K562 (cell line): ENCODE data around the gene FFAR1. TPM values are rescaled to one million over a fixed set of nuclear protein-coding genes. Genes with fewer than 3 reads are reported as not detected.

Source experiments
- HBP1 ChIP-seq: fragments of 450-650 bp; formaldehyde crosslinking; IDR thresholded peaks from 2 replicates; pipeline ENCODE4 v1.4.0; 2022; ENCODE audit warnings: missing genetic modification characterization
- NCOA1 ChIP-seq: fragments of 450-650 bp; IDR thresholded peaks from 2 replicates; pipeline ENCODE4 v1.6.1; 2016; ENCODE audit warnings: low read depth
- NFIC ChIP-seq: fragments of 450-650 bp; IDR thresholded peaks from 2 replicates; pipeline ENCODE4 v1.6.1; 2017; ENCODE audit warnings: mild to moderate bottlenecking, inconsistent platforms
- PHF20 ChIP-seq: fragments of 450-650 bp; IDR thresholded peaks from 2 replicates; pipeline ENCODE4 v1.6.1; 2018; ENCODE audit not compliant: partially characterized antibody
- POLR2G ChIP-seq: fragments of 200-400 bp; formaldehyde crosslinking; IDR thresholded peaks from 2 replicates; pipeline ENCODE4 v1.6.1; 2017; ENCODE audit warnings: low read depth, mild to moderate bottlenecking, antibody characterized with exemption, low read length, moderate library complexity
- RFX5 ChIP-seq: IDR thresholded peaks from 2 replicates; pipeline ENCODE4 v1.6.1; 2011; ENCODE audit warnings: low read depth, mild to moderate bottlenecking, improper control_type of control experiment, low read length
- SMARCA5 ChIP-seq: fragments of 450-650 bp; IDR thresholded peaks from 2 replicates; pipeline ENCODE4 v1.6.1; 2016
- TCF3 ChIP-seq: sonication (generic); formaldehyde crosslinking; IDR thresholded peaks from 2 replicates; pipeline ENCODE4 v1.4.0; 2020; ENCODE audit warnings: mild to moderate bottlenecking, missing genetic modification reagents
- ZC3H4 ChIP-seq: sonication (generic); formaldehyde crosslinking; IDR thresholded peaks from 2 replicates; pipeline ENCODE4 v1.9.0; 2021; ENCODE audit warnings: missing genetic modification reagents, borderline replicate concordance
- ZNF589 ChIP-seq: fragments of 200-800 bp; sonication (Bioruptor generic); IDR thresholded peaks from 2 replicates; pipeline ENCODE4 v1.6.1; 2016; ENCODE audit warnings: low read depth, missing genetic modification characterization, missing compliant biosample characterization
- ZNF717 ChIP-seq: fragments of 250-450 bp; sonication (Bioruptor Pico); IDR thresholded peaks from 2 replicates; pipeline ENCODE4 v1.5.0; 2021
- polyA plus RNA-seq, 8 experiments: library from polyadenylated mRNA; depleted of rRNA in 4 of 8; stranded (reverse) in 5 of 8; unstranded in 3 of 8; fragments of >200 nt; fragmentation: Nextera tagmentation in 2 of 8; fragmentation: Illumina TruSeq in 1 of 8; extraction: Ambion mirVana in 2 of 8; extraction: Trizol in 1 of 8; gene quantifications; 2 replicates each; pipeline versions ENCODE4 v1.2.1 to v1.2.3, GENCODE V29; 2011 to 2014; ENCODE audit warnings: inconsistent platforms in 1 of 8, missing spikeins in 1 of 8
- total RNA-seq, 7 experiments: library from RNA; depleted of rRNA in 6 of 7; stranded (reverse); fragments of >200 nt in 6 of 7; fragmentation: Illumina TruSeq in 2 of 7; extraction: Trizol in 2 of 7; gene quantifications; 2 replicates each; pipeline versions ENCODE4 v1.2.1 to v1.2.3, GENCODE V29; 2011 to 2021; ENCODE audit warnings: low replicate concordance in 1 of 7
- TF ChIP-seq, protein P1 (sequence below): fragments of 250-450 bp; sonication (Bioruptor Pico); IDR thresholded peaks from 2 replicates; pipeline ENCODE4 v1.4.0; 2020
- TF ChIP-seq, protein P2 (sequence below), 2 experiments: fragments of 450-650 bp; formaldehyde crosslinking in 1 of 2; IDR thresholded peaks; 2 replicates each; pipeline versions ENCODE4 v1.4.0 to v1.6.1; 2014 to 2020; ENCODE audit warnings: mild to moderate bottlenecking in 2 of 2, borderline replicate concordance in 1 of 2, low read depth in 1 of 2

FFAR1 gene
- total and polyA plus RNA-seq, 9 of the 15 experiments (the other 6 are each of a cell fraction or from before 2014, with no cell fraction given): not detected

- TF ChIP-seq, protein P1, sequence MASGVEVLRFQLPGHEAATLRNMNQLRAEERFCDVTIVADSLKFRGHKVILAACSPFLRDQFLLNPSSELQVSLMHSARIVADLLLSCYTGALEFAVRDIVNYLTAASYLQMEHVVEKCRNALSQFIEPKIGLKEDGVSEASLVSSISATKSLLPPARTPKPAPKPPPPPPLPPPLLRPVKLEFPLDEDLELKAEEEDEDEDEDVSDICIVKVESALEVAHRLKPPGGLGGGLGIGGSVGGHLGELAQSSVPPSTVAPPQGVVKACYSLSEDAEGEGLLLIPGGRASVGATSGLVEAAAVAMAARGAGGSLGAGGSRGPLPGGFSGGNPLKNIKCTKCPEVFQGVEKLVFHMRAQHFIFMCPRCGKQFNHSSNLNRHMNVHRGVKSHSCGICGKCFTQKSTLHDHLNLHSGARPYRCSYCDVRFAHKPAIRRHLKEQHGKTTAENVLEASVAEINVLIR: peak; percentile 5; the same call in 1 of the 2 replicates
- no peak for TF ChIP-seq RFX5
- no peak for TF ChIP-seq SMARCA5
- TF ChIP-seq, protein P2, sequence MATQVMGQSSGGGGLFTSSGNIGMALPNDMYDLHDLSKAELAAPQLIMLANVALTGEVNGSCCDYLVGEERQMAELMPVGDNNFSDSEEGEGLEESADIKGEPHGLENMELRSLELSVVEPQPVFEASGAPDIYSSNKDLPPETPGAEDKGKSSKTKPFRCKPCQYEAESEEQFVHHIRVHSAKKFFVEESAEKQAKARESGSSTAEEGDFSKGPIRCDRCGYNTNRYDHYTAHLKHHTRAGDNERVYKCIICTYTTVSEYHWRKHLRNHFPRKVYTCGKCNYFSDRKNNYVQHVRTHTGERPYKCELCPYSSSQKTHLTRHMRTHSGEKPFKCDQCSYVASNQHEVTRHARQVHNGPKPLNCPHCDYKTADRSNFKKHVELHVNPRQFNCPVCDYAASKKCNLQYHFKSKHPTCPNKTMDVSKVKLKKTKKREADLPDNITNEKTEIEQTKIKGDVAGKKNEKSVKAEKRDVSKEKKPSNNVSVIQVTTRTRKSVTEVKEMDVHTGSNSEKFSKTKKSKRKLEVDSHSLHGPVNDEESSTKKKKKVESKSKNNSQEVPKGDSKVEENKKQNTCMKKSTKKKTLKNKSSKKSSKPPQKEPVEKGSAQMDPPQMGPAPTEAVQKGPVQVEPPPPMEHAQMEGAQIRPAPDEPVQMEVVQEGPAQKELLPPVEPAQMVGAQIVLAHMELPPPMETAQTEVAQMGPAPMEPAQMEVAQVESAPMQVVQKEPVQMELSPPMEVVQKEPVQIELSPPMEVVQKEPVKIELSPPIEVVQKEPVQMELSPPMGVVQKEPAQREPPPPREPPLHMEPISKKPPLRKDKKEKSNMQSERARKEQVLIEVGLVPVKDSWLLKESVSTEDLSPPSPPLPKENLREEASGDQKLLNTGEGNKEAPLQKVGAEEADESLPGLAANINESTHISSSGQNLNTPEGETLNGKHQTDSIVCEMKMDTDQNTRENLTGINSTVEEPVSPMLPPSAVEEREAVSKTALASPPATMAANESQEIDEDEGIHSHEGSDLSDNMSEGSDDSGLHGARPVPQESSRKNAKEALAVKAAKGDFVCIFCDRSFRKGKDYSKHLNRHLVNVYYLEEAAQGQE (IDR thresholded peaks at IDR 0.05; ENCODE audit: borderline replicate concordance): no peak
- TF ChIP-seq, protein P2 (CRISPR knock-in tag; IDR thresholded peaks at IDR 0.05; ENCODE audit: low read depth): no peak; the same call in 1 of the 2 replicates
- no peak for TF ChIP-seq TCF3 (CRISPR knock-in tag)
- no peak for TF ChIP-seq PHF20
- no peak for TF ChIP-seq POLR2G
- TF ChIP-seq ZC3H4 (CRISPR knock-in tag): no peak
- TF ChIP-seq NFIC: no peak
- no peak for TF ChIP-seq NCOA1
- TF ChIP-seq ZNF717 (CRISPR knock-in tag): no peak
- 0 out of 2 replicates have a peak, but pooled peaks have one; percentile 26 for TF ChIP-seq ZNF589
- TF ChIP-seq HBP1 (CRISPR knock-in tag): no peak
Measured at GRCh38 chr19:35317464-35318043, 30.1 kb upstream of the FFAR1 start (continued).
